Esophagus squamous epithelium (tissue), 4 donors: Measurements from ENCODE around the gene RUFY1.

Experiments
- CTCF ChIP-seq, 6 experiments: fragments of 450-650 bp in 4 of 6; fragments of 200-600 bp in 2 of 6; sonication (generic) in 2 of 6; IDR thresholded peaks; one replicate each; pipeline ENCODE4 v1.5.1; 2016 to 2019; ENCODE audit warnings: antibody characterized with exemption in 6 of 6, mild to moderate bottlenecking in 4 of 6, moderate library complexity in 4 of 6
- POLR2A ChIP-seq, 4 donors: fragments of 450-650 bp; IDR thresholded peaks; one replicate each; pipeline ENCODE4 v1.6.1; 2017; ENCODE audit warnings: antibody characterized with exemption in 4 of 4, mild to moderate bottlenecking in 4 of 4, moderate library complexity in 3 of 4

GRCh38 chr5:179568721-179569120 is 18.4 kb downstream of the RUFY1 start:
- no peak for TF ChIP-seq CTCF (IDR thresholded peaks at IDR 0.05)
- TF ChIP-seq POLR2A (IDR thresholded peaks at IDR 0.05) = no peak
